SH-SY5Y (cell line): Measurements from ENCODE around the gene RAD51.

Experiments
- GATA2 ChIP-seq: IDR thresholded peaks from 2 replicates; pipeline ENCODE4 v1.6.1; 2011; ENCODE audit warnings: mild to moderate bottlenecking, low read depth, low read length
- GATA3 ChIP-seq: IDR thresholded peaks from 2 replicates; pipeline ENCODE4 v1.6.1; 2011; ENCODE audit warnings: low read depth, mild to moderate bottlenecking, low read length, moderate library complexity

DNA sequence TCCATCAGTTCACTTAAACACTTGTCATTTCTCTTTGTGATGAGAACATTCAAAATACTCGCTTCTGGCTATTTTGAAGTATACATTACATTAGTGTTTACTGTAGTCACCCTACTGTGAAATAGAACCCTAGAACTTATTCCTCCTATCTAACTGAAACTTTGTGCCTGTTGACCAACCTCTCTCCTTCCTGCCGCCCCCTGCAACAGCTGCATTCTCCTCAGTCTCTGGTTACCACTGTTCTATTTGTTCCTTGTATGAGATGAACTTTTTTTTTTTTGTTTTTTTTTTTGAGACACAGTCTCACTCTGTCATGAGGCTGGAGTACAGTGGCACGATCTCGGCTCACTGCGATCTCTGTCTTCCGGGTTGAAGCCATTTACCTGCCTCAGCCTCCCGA is 2.9 kb downstream of the RAD51 start:
- TF ChIP-seq GATA2 (no peak), GATA3 (no peak)
